Stimulated activated CD8-positive, alpha-beta memory T cell treated with anti-CD3 and anti-CD28 coated beads, Interleukin-2, amount 100 ng/mL, for 48 hours (primary cell): ENCODE results near the gene FGF2.
"Not testable (repeated sequence)": the region's sequence is repeated elsewhere in the genome, so short reads cannot be mapped to it uniquely, and the experiment has no call there.

ENCODE experiments used
- DNase-seq, 2 donors: peaks; one replicate each; pipeline ENCODE4 v3.0.0-alpha.2; 2020; ENCODE audit warnings: low read depth in 2 of 2

FGF2 gene

DNA sequence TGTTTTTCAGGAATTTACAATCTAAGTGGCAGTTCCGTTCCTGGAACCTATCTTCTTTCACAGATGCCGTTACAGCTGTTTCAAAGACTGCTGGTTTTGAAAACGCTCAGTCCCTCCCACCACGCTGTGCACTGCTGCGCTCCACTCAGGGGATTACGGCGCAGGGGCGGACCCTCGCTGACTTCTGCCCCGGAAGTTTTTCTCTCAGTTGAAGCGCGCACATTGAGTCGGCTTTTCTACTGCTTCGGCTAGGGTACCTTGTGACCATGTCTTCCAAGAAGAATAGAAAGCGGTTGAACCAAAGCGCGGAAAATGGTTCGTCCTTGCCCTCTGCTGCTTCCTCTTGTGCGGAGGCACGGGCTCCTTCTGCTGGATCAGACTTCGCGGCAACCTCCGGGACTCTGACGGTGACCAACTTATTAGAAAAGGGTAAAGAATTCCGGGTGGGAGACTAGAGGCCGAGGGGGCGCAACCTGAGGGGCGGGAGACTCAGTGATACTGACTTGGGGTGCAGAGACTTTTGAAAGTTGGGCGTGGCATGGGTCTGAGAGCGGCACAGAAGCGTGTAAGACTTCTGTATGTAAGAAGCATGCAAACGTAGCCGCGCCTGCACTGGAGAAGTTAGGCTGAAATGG is 96.4 kb downstream of the FGF2 start:
- DNase-seq, result peak; percentile 66 to 79

DNA sequence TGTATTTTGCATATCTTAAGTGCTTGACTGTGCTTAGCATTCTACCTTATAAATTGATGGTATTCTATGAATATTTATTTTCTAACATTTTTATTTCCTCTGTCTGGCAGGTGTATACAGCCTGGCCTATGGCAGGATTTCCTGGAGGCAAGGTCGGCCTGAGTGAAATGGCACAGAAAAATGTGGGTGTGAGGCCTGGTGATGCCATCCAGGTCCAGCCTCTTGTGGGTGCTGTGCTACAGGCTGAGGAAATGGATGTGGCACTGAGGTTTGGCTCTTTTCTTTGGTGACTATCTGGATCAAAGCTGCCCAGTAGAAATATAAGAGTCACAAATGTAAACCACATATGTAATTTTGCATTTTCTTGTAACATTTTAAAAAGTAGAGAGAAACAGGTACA is 102.3 kb downstream of the FGF2 start:
- DNase-seq, result no peak

DNA sequence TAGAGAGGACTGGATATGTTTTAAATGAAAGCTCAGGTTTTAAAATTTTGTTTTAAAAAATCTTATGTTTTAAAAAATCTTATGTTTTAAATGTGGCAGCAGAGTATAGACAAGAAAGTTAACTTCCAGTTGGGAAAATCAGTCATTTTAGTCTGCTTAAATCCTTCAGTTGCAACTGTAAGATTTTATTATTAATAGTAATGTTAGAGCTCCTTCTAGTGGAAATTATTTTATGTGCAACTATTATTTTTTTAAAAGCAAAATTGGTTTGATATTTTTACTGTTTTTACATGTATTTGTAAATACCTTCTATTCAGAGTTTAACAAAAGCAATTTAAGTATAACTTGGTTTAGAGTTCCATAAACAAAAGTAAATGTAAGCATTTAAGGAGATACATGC is 104.2 kb downstream of the FGF2 start:
- no peak for DNase-seq

DNA sequence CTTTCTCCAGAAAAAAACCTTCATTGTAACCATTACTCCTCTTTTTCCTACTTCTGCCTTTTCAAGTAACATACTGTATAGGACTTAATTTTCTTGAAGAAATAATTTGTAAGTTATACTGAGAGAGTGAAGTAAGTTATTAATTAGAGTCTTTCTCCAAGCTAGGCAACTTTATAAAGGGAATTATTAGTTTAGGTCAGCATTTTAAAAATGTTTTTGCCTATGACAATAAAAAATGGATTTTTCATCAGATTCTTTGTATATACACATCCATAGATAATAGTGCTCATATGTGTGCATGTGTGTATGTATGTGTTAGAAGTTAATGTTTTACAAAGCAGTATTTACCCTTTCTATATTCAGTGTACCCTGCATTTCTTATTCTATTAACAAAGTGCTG is 106.1 kb downstream of the FGF2 start:
- DNase-seq, result no peak

DNA sequence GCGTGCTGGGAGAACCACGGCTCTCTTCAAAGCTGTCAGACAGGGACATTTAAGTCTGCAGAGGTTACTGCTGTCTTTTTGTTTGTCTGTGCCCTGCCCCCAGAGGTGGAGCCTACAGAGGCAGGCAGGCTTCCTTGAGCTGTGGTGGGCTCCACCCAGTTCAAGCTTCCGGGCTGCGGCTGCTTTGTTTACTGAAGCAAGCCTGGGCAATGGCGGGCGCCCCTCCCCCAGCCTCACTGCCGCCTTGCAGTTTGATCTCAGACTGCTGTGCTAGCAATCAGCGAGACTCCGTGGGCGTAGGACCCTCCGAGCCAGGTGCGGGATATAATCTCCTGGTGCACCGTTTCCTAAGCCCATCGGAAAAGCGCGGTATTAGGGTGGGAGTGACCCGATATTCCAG is 118.5 kb downstream of the FGF2 start:
- not testable (repeated sequence) for DNase-seq

DNA sequence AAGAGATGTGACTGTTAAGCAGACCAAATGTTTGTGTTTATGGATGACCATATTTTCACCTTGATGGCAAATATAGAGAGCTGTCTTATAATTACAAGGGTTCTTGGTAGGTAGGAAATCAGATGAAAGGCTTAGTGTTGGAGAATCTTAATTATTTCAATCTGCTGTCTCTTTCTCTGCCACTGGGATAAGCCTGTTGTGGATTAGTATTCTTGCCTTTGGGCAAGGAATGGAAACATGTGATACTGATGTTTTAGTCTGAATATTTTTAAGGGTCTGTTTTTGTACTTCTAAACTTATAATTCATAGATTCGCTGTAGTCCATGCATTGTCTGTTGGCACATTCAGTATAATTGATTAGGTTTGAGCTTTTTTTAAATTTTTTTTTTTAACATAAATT is 119.5 kb downstream of the FGF2 start:
- DNase-seq, result no peak
